ENCODE results near the gene TRIO. TPM values are rescaled to one million over a fixed set of nuclear protein-coding genes. Genes with fewer than 3 reads are reported as not detected.
A peak's percentile ranks its signal among the peaks of the same experiment; 100 is the strongest.

TRIO gene
- total RNA-seq, 1 donor from 2014 or later: 148 TPM

- ATAC-seq (no peak), DNase-seq (no peak)
- Histone ChIP-seq H3K9me3 (no peaks in the 10 kb centered on the region), H3K36me3 (peaks cover 26% of the 10 kb centered on the region), H3K27ac (no peak overlapping the region), H3K4me1 (no peaks in the 10 kb centered on the region), H3K27me3 (no peaks in the 10 kb centered on the region), H3K4me3 (no peak overlapping the region)
- intact Hi-C loops (cut with DNase I): no loop called here
- no peak for TF ChIP-seq CTCF (IDR thresholded peaks at IDR 0.05)
Measured at GRCh38 chr5:14509556-14509955, 366.4 kb downstream of the TRIO start.

- no peak for DNase-seq
- no peak for TF ChIP-seq CTCF (IDR thresholded peaks at IDR 0.05)
- Histone ChIP-seq H3K27ac (no peak overlapping the region), H3K27me3 (no peaks in the 10 kb centered on the region), H3K36me3 (peaks cover 19% of the 10 kb centered on the region), H3K4me1 (no peaks in the 10 kb centered on the region), H3K4me3 (no peak overlapping the region), H3K9me3 (no peaks in the 10 kb centered on the region)
- peak; percentile 63 for ATAC-seq
- intact Hi-C loops (cut with DNase I): no loop called here
Measured at GRCh38 chr5:14510156-14510734, 367.1 kb downstream of the TRIO start.

GRCh38 chr5:14510880-14511279 lies 367.7 kb downstream of the TRIO start:
- H3K9me3 ChIP-seq: no peaks in the 10 kb centered on the region
- ATAC-seq (peak; percentile 6), DNase-seq (no peak)
- no peak overlapping the region for H3K4me3 ChIP-seq
- intact Hi-C loops (cut with DNase I): no loop called here
- H3K4me1 ChIP-seq: no peaks in the 10 kb centered on the region
- no peaks in the 10 kb centered on the region for H3K27me3 ChIP-seq
- no peak overlapping the region for H3K27ac ChIP-seq
- no peak for TF ChIP-seq CTCF (IDR thresholded peaks at IDR 0.05)
- peaks cover 13% of the 10 kb centered on the region for H3K36me3 ChIP-seq

- intact Hi-C loops (cut with DNase I): no loop called here
Measured at GRCh38 chr5:14512574-14512973, 369.4 kb downstream of the TRIO start.

GRCh38 chr5:14513266-14513665 lies 370.1 kb downstream of the TRIO start:
- H3K27me3 ChIP-seq: no peaks in the 10 kb centered on the region
- no peaks in the 10 kb centered on the region for H3K4me1 ChIP-seq
- ATAC-seq: no peak
- no peak overlapping the region for H3K4me3 ChIP-seq
- intact Hi-C loops (cut with DNase I): no loop called here
- DNase-seq: no peak
- peaks cover 6% of the 10 kb centered on the region for H3K36me3 ChIP-seq
- H3K9me3 ChIP-seq: no peaks in the 10 kb centered on the region
- TF ChIP-seq CTCF (IDR thresholded peaks at IDR 0.05): no peak
- no peak overlapping the region for H3K27ac ChIP-seq

More at GRCh38 chr5:14512574-14512973, 369.4 kb downstream of the TRIO start:
- Histone ChIP-seq H3K4me3 (no peak overlapping the region), H3K36me3 (peaks cover 12% of the 10 kb centered on the region), H3K27ac (no peak overlapping the region), H3K4me1 (no peaks in the 10 kb centered on the region), H3K9me3 (no peaks in the 10 kb centered on the region), H3K27me3 (no peaks in the 10 kb centered on the region)
- TF ChIP-seq CTCF (IDR thresholded peaks at IDR 0.05): no peak
- no peak for DNase-seq
- ATAC-seq: no peak

GRCh38 chr5:14516901-14517300 lies 373.8 kb downstream of the TRIO start:
- no peaks in the 10 kb centered on the region for H3K4me1 ChIP-seq
- ATAC-seq: no peak
- no peak for TF ChIP-seq CTCF (IDR thresholded peaks at IDR 0.05)
- H3K9me3 ChIP-seq: no peaks in the 10 kb centered on the region
- no peak overlapping the region for H3K4me3 ChIP-seq
- H3K36me3 ChIP-seq: no peaks in the 10 kb centered on the region
- no peaks in the 10 kb centered on the region for H3K27me3 ChIP-seq
- intact Hi-C loops (cut with DNase I): no loop called here
- DNase-seq: no peak
- H3K27ac ChIP-seq: no peak overlapping the region

Measured in upper lobe of right lung (tissue), 1 donor.